Measurements from ENCODE around the gene ARHGEF33. TPM values are rescaled to one million over a fixed set of nuclear protein-coding genes. Genes with fewer than 3 reads are reported as not detected.

Gene ARHGEF33
- polyA plus RNA-seq, 1 of the 3 experiments (the other 2 are of a cell fraction), result 0.25 TPM

DNA sequence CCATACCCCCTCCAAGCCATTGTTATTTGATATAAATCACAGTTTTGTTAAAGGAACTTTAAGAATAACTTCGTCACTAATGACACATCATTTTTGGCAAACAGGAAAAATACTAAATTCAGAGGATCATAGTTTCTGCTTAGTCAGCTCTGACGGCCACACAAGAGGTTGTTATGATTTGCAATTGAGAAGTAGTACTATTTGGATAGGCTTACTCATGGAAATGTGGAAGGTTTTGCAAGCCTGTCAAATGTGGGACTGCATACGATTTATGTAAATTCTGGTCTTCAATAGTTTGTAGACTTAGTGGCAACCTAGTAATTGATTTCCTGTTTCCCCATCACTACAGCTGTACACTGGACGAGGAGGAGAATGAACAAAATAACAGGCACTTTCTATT, 108.1 kb downstream of the ARHGEF33 start:
- no peaks in the 10 kb centered on the region for H3K9me2 ChIP-seq
- no peak overlapping the region for H2AFZ ChIP-seq (ENCODE audit: low read depth)
- H3K4me1 ChIP-seq (ENCODE audit: control insufficient read depth in 1 of 2, insufficient read depth in 2 of 2, low read depth in 1 of 2, low read length in 1 of 2), result peaks cover 0 to 3% of the 10 kb centered on the region in 2 experiments; a peak in 1 of 4 replicates
- CTCF ChIA-PET, result interaction anchor here (0.8 to 1.6 kb wide), 3 partner anchors 10 to 232 kb away, joined by 3 to 4 read pairs (median 4); no protein-coding TSS in a partner anchor
- TF ChIP-seq RXRA (IDR thresholded peaks at IDR 0.05; ENCODE audit: borderline replicate concordance, low read depth), result no peak
- TF ChIP-seq JUND (IDR thresholded peaks at IDR 0.05), result peak; percentile 26; the same call in 1 of the 2 replicates
- TF ChIP-seq FOSL2 (IDR thresholded peaks at IDR 0.05; ENCODE audit: borderline replicate concordance, low read depth), result peak; percentile 36; the same call in 1 of the 2 replicates
- TF ChIP-seq, protein P1, sequence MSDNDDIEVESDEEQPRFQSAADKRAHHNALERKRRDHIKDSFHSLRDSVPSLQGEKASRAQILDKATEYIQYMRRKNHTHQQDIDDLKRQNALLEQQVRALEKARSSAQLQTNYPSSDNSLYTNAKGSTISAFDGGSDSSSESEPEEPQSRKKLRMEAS (IDR thresholded peaks at IDR 0.05; ENCODE audit: low read depth), result 0 out of 2 replicates have a peak, but pooled peaks have one; percentile 19
- peak; percentile 23; the same call in 1 of the 2 replicates for TF ChIP-seq NFIC (IDR thresholded peaks at IDR 0.05; ENCODE audit: borderline replicate concordance)
- POLR2A ChIA-PET, result no interaction called here
- no peak overlapping the region for H3K4me2 ChIP-seq
- peaks cover 13% of the 10 kb centered on the region for H3F3A ChIP-seq (replicated peaks; ENCODE audit: insufficient read depth)
- peak overlapping the region in 1 of 2 experiments; percentile 66; a peak in 2 of 4 replicates for H3K27ac ChIP-seq (ENCODE audit: low read depth in 2 of 2, low read length in 1 of 2)
- no peaks in the 10 kb centered on the region for H3K79me2 ChIP-seq (ENCODE audit: insufficient read depth)
- H3K9ac ChIP-seq, result no peak overlapping the region
- no peak for DNase-seq
- H3K9me3 ChIP-seq, result no peaks in the 10 kb centered on the region
- no peak overlapping the region for H3K4me3 ChIP-seq (ENCODE audit: low read depth in 2 of 2, low read length in 1 of 2)
- H4K20me1 ChIP-seq (ENCODE audit: insufficient read depth), result no peaks in the 10 kb centered on the region
- H3K36me3 ChIP-seq (replicated peaks in 1 of 2; ENCODE audit: control insufficient read depth in 1 of 2, insufficient read depth in 2 of 2, low read length in 1 of 2), result peaks cover 57 to 67% of the 10 kb centered on the region in 2 experiments
- WGBS (ENCODE audit: low lambda C conversion rate), result 33% methylated on average over 4 of the region's 4 CpGs
- H3K27me3 ChIP-seq (ENCODE audit: insufficient read depth), result no peaks in the 10 kb centered on the region

DNA sequence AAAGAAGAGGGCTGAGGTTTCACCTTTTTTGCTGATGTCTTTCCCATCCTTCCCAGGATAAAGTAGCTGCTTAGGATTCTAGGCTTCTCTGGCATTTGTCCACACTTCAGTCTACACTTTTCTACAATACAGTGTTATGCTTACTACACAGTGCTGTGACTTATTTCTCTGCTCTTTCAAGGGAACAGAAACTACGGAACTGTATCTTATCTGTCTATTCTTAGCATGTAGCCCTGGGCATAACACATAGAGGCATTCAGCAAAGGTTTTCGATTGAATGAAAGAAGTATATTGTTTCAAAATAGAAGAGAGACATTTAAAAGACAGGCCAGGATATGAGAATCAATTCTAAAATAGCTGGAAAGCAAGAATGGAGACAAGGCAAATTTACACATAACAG, 110.9 kb downstream of the ARHGEF33 start:
- ChIA-PET CTCF (interaction anchor here (1.2 to 2.7 kb wide), 6 partner anchors 8 to 227 kb away, joined by 3 to 12 read pairs (median 5); no protein-coding TSS in a partner anchor), POLR2A (no interaction called here)
- Histone ChIP-seq H3K9me3 (no peaks in the 10 kb centered on the region), H3K9me2 (no peaks in the 10 kb centered on the region), H3K4me1 (ENCODE audit: control insufficient read depth in 1 of 2, insufficient read depth in 2 of 2, low read depth in 1 of 2, low read length in 1 of 2) (peaks cover 0 to 3% of the 10 kb centered on the region in 2 experiments; a peak in 1 of 4 replicates), H2AFZ (ENCODE audit: low read depth) (no peak overlapping the region), H3K79me2 (ENCODE audit: insufficient read depth) (no peaks in the 10 kb centered on the region), H3K4me2 (no peak overlapping the region), H3K36me3 (replicated peaks in 1 of 2; ENCODE audit: control insufficient read depth in 1 of 2, insufficient read depth in 2 of 2, low read length in 1 of 2) (peaks cover 55 to 56% of the 10 kb centered on the region in 2 experiments), H3F3A (replicated peaks; ENCODE audit: insufficient read depth) (peaks cover 13% of the 10 kb centered on the region), H3K4me3 (ENCODE audit: low read depth in 2 of 2, low read length in 1 of 2) (no peak overlapping the region), H3K27me3 (ENCODE audit: insufficient read depth) (no peaks in the 10 kb centered on the region), H3K27ac (ENCODE audit: low read depth in 2 of 2, low read length in 1 of 2) (no peak overlapping the region), H3K9ac (no peak overlapping the region), H4K20me1 (ENCODE audit: insufficient read depth) (no peaks in the 10 kb centered on the region)
- no peak for DNase-seq
- TF ChIP-seq JUND (IDR thresholded peaks at IDR 0.05) (no peak), NRF1 (IDR thresholded peaks at IDR 0.05; ENCODE audit: low read depth, low read length) (no peak), FOSL2 (IDR thresholded peaks at IDR 0.05; ENCODE audit: borderline replicate concordance, low read depth) (no peak), MXI1 (IDR thresholded peaks at IDR 0.05; ENCODE audit: low read depth, low read length) (no peak), RCOR1 (IDR thresholded peaks at IDR 0.05; ENCODE audit: low read length) (no peak), RXRA (IDR thresholded peaks at IDR 0.05; ENCODE audit: borderline replicate concordance, low read depth) (no peak), MEF2A (IDR thresholded peaks at IDR 0.05; ENCODE audit: borderline replicate concordance, low read depth) (no peak)
- WGBS (ENCODE audit: low lambda C conversion rate), result 93% methylated on average over 2 of the region's 2 CpGs

DNA sequence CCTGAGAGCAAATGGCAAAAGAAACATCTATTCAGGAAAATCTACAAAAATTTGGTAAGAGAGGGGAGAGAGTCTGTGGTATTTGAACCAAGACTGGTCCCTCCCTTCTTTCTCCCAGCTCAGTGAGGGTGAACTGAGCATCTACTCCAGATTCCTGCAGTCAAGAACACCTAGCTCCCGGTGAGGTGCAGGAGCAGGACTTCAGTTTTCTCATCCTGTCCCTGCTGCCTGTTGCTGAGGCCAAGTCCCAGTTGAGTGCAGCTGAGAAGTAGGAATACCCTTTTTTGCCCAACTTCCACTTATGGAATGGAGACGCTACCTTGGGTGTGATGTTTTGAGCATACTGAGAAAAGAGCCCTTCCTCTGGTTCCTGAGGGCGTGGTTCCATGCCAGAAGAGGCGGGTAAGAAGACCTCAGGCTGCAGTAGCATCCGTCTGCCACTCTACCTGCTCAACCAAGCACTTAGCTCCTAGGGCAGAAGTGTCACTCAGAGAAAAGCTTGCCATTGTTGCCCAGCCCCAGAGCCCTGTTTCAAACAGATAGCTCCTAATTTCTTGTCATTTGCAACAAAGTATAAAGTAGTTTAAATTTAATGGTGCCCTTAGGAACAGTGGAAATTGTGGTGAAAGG, 118.3 kb downstream of the ARHGEF33 start:
- 93% methylated on average over 4 of the region's 5 CpGs for WGBS (ENCODE audit: low lambda C conversion rate)
- POLR2A ChIA-PET, result no interaction called here
- TF ChIP-seq EZH2phosphoT487 (IDR thresholded peaks at IDR 0.05; ENCODE audit: borderline replicate concordance, low read depth), result no peak
- TF ChIP-seq MEF2A (IDR thresholded peaks at IDR 0.05; ENCODE audit: borderline replicate concordance, low read depth), result no peak
- no peak for TF ChIP-seq IRF3 (IDR thresholded peaks at IDR 0.05; ENCODE audit: low read depth, low read length)
- no peak for TF ChIP-seq RXRA (IDR thresholded peaks at IDR 0.05; ENCODE audit: borderline replicate concordance, low read depth)
- no peak for TF ChIP-seq ELF1 (IDR thresholded peaks at IDR 0.05)
- TF ChIP-seq CTCF (IDR thresholded peaks at IDR 0.05), result no peak
- no peak for TF ChIP-seq TEAD4 (IDR thresholded peaks at IDR 0.05; ENCODE audit: borderline replicate concordance, insufficient read depth)
- TF ChIP-seq TCF12 (IDR thresholded peaks at IDR 0.05), result no peak
- no peak for TF ChIP-seq MXI1 (IDR thresholded peaks at IDR 0.05; ENCODE audit: low read depth, low read length)
- TF ChIP-seq, protein P1 (IDR thresholded peaks at IDR 0.05; ENCODE audit: low read depth), result no peak
- TF ChIP-seq NRF1 (IDR thresholded peaks at IDR 0.05; ENCODE audit: low read depth, low read length), result no peak
- no peak for TF ChIP-seq GABPA (IDR thresholded peaks at IDR 0.05; ENCODE audit: low read depth)
- no peak for TF ChIP-seq SMC3 (IDR thresholded peaks at IDR 0.05; ENCODE audit: low read depth, low read length)

More for the DNA sequence above, 118.3 kb downstream of the ARHGEF33 start:
- Histone ChIP-seq H3K9ac (no peak overlapping the region), H3K4me1 (ENCODE audit: control insufficient read depth in 1 of 2, insufficient read depth in 2 of 2, low read depth in 1 of 2, low read length in 1 of 2) (no peaks in the 10 kb centered on the region), H3K36me3 (replicated peaks in 1 of 2; ENCODE audit: control insufficient read depth in 1 of 2, insufficient read depth in 2 of 2, low read length in 1 of 2) (peaks cover 74 to 75% of the 10 kb centered on the region in 2 experiments), H4K20me1 (ENCODE audit: insufficient read depth) (no peaks in the 10 kb centered on the region), H2AFZ (ENCODE audit: low read depth) (no peak overlapping the region), H3K79me2 (ENCODE audit: insufficient read depth) (no peaks in the 10 kb centered on the region), H3K27ac (ENCODE audit: low read depth in 2 of 2, low read length in 1 of 2) (no peak overlapping the region), H3K9me2 (no peaks in the 10 kb centered on the region), H3F3A (replicated peaks; ENCODE audit: insufficient read depth) (peaks cover 12% of the 10 kb centered on the region), H3K9me3 (no peaks in the 10 kb centered on the region), H3K4me3 (ENCODE audit: low read depth in 2 of 2, low read length in 1 of 2) (no peak overlapping the region), H3K4me2 (no peak overlapping the region), H3K27me3 (ENCODE audit: insufficient read depth) (no peaks in the 10 kb centered on the region)
- CTCF ChIA-PET, result interaction anchor here (1.0 to 2.6 kb wide), 9 partner anchors 9 to 221 kb away, joined by 3 to 9 read pairs (median 5); no protein-coding TSS in a partner anchor
- DNase-seq, result no peak

All from SK-N-SH (cell line).